OCI-LY3 (cell line): Measurements from ENCODE around the gene L2HGDH.

Experiments used
- EZH2phosphoT487 ChIP-seq: fragments of 200-600 bp; shearing (Covaris generic); IDR thresholded peaks from 2 replicates; pipeline ENCODE4 v1.6.1; 2018; ENCODE audit warnings: antibody characterized with exemption, mixed run types, low read depth
- TF ChIP-seq, protein P1 (sequence below): fragments of 200-600, 300-600 bp; sonication (generic); IDR thresholded peaks from 2 replicates; pipeline ENCODE4 v1.5.1; 2014; ENCODE audit warnings: antibody characterized with exemption, low read length, low read depth

DNA sequence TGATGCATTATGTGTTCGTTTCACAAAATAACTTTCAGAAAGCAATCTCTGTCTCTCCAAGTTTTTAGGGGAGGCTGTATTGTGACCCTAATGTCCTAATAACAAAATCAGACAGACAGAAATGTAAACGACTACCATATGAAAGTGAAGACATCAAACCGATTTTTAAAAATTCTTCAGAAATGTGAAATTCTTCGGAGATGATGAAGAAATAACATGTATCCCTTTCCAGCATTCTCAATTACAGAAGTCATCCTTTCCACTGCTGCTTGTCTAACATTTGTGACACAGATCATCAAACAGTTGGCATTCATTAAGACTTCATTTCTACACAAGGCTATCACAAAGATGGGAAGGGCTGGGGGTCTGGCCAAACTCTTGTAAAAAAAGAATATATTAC lies 41.1 kb upstream of the L2HGDH start:
- TF ChIP-seq, protein P1, sequence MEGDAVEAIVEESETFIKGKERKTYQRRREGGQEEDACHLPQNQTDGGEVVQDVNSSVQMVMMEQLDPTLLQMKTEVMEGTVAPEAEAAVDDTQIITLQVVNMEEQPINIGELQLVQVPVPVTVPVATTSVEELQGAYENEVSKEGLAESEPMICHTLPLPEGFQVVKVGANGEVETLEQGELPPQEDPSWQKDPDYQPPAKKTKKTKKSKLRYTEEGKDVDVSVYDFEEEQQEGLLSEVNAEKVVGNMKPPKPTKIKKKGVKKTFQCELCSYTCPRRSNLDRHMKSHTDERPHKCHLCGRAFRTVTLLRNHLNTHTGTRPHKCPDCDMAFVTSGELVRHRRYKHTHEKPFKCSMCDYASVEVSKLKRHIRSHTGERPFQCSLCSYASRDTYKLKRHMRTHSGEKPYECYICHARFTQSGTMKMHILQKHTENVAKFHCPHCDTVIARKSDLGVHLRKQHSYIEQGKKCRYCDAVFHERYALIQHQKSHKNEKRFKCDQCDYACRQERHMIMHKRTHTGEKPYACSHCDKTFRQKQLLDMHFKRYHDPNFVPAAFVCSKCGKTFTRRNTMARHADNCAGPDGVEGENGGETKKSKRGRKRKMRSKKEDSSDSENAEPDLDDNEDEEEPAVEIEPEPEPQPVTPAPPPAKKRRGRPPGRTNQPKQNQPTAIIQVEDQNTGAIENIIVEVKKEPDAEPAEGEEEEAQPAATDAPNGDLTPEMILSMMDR, result no peak
- TF ChIP-seq EZH2phosphoT487, result no peak
